Astrocyte (in vitro differentiated cells and primary cell): ENCODE measurements around the gene POMGNT1.

Source experiments
- EZH2 ChIP-seq: IDR thresholded peaks from 2 replicates; pipeline ENCODE4 v1.6.1; 2012; ENCODE audit warnings: mild to moderate bottlenecking, low read length, inconsistent platforms; ENCODE audit not compliant: insufficient read depth
- TF ChIP-seq, protein P1 (sequence below): IDR thresholded peaks from 2 replicates; pipeline ENCODE4 v1.5.1; 2011; ENCODE audit warnings: low read depth, mild to moderate bottlenecking, inconsistent platforms, low read length, moderate library complexity; ENCODE audit not compliant: insufficient read depth

DNA sequence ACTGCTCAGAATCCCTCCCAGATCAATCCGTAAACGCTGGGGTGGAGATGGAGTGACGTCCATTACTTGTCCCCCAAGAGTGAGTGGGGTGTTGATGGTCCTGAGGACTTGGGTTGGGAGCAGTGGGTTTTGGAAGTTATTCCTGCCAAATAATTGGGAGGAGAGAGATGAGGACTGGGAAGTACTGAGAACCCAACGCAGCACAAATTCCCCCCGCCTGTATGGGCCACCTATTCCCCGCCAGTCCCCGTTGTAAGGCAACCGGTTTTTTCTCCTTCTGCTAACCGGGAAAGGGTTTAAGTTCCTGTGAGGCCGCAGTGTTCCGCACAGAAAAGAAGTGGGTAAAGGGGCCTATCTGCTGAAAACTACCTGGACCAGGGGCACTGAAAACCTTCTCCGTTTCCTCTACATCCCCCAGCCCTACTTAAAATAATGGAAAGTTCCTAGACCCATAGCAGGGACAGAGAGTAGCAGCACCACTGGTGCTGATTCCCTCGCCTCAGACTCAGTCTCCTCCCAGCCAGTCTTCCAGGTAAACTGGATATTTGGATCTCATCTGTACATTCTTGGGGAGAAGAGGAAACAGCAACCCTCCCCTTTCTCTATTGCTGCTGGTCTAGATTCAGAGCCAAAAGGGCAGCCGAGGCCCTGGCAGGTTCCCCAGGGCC is 5.6 kb upstream of the POMGNT1 start:
- TF ChIP-seq, protein P1, sequence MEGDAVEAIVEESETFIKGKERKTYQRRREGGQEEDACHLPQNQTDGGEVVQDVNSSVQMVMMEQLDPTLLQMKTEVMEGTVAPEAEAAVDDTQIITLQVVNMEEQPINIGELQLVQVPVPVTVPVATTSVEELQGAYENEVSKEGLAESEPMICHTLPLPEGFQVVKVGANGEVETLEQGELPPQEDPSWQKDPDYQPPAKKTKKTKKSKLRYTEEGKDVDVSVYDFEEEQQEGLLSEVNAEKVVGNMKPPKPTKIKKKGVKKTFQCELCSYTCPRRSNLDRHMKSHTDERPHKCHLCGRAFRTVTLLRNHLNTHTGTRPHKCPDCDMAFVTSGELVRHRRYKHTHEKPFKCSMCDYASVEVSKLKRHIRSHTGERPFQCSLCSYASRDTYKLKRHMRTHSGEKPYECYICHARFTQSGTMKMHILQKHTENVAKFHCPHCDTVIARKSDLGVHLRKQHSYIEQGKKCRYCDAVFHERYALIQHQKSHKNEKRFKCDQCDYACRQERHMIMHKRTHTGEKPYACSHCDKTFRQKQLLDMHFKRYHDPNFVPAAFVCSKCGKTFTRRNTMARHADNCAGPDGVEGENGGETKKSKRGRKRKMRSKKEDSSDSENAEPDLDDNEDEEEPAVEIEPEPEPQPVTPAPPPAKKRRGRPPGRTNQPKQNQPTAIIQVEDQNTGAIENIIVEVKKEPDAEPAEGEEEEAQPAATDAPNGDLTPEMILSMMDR, result no peak
- no peak for TF ChIP-seq EZH2
